Skeletal muscle satellite cell (primary cell): ENCODE measurements around the gene MESP1.

Experiments
- H3K27me3 ChIP-seq: 2 replicates; pipeline ENCODE4 v1.7.0; 2013; ENCODE audit warnings: low read length; ENCODE audit not compliant: control insufficient read depth, insufficient read depth
- H3K36me3 ChIP-seq: 2 replicates; pipeline ENCODE4 v1.7.0; 2013; ENCODE audit warnings: mild to moderate bottlenecking, control low read depth, low read length; ENCODE audit not compliant: insufficient read depth
- H3K4me1 ChIP-seq: 2 replicates; pipeline ENCODE4 v1.7.0; 2013; ENCODE audit warnings: low read length; ENCODE audit not compliant: control insufficient read depth, insufficient read depth
- H3K4me2 ChIP-seq: 2 replicates; pipeline ENCODE4 v1.7.0; 2013; ENCODE audit warnings: mild to moderate bottlenecking, low read length
- H3K4me3 ChIP-seq: 2 replicates; pipeline ENCODE4 v1.7.0; 2013; ENCODE audit warnings: low read length
- H3K9ac ChIP-seq: 2 replicates; pipeline ENCODE4 v1.7.0; 2013; ENCODE audit warnings: mild to moderate bottlenecking, low read depth, low read length, moderate library complexity
- H3K9me3 ChIP-seq: replicated peaks from 2 replicates; pipeline ENCODE4 v1.7.0; 2013; ENCODE audit warnings: mild to moderate bottlenecking, control low read depth, low read length

The MESP1 gene

GRCh38 chr15:89766357-89767311 lies 15.6 kb upstream of the MESP1 start:
- Histone ChIP-seq H3K4me3 (no peak overlapping the region), H3K9ac (no peak overlapping the region), H3K4me1 (peaks cover 13% of the 10 kb centered on the region)

GRCh38 chr15:89765694-89766093 lies 14.6 kb upstream of the MESP1 start:
- no peak overlapping the region for H3K9ac ChIP-seq
- H3K4me3 ChIP-seq, result no peak overlapping the region
- H3K9me3 ChIP-seq, result no peaks in the 10 kb centered on the region
- H3K27me3 ChIP-seq, result no peaks in the 10 kb centered on the region
- peaks cover 10% of the 10 kb centered on the region for H3K4me1 ChIP-seq
- no peaks in the 10 kb centered on the region for H3K36me3 ChIP-seq
- H3K4me2 ChIP-seq, result no peak overlapping the region

More at GRCh38 chr15:89766357-89767311, 15.6 kb upstream of the MESP1 start:
- no peaks in the 10 kb centered on the region for H3K9me3 ChIP-seq
- no peak overlapping the region for H3K4me2 ChIP-seq
- H3K27me3 ChIP-seq, result no peaks in the 10 kb centered on the region
- H3K36me3 ChIP-seq, result no peaks in the 10 kb centered on the region

- no peaks in the 10 kb centered on the region for H3K4me1 ChIP-seq
- no peak overlapping the region for H3K4me3 ChIP-seq
- H3K9ac ChIP-seq, result no peak overlapping the region
- no peaks in the 10 kb centered on the region for H3K9me3 ChIP-seq
- no peak overlapping the region for H3K4me2 ChIP-seq
- peaks cover 3% of the 10 kb centered on the region for H3K27me3 ChIP-seq
- H3K36me3 ChIP-seq, result no peaks in the 10 kb centered on the region
Observed at GRCh38 chr15:89761929-89762328, 10.9 kb upstream of the MESP1 start.

GRCh38 chr15:89761009-89761831 lies 10.2 kb upstream of the MESP1 start:
- H3K36me3 ChIP-seq, result no peaks in the 10 kb centered on the region
- no peak overlapping the region for H3K4me3 ChIP-seq
- H3K27me3 ChIP-seq, result peaks cover 3% of the 10 kb centered on the region
- H3K4me2 ChIP-seq, result no peak overlapping the region
- no peaks in the 10 kb centered on the region for H3K9me3 ChIP-seq
- H3K4me1 ChIP-seq, result no peaks in the 10 kb centered on the region
- H3K9ac ChIP-seq, result no peak overlapping the region

GRCh38 chr15:89760303-89761008 lies 9.4 kb upstream of the MESP1 start:
- no peak overlapping the region for H3K4me2 ChIP-seq
- H3K4me3 ChIP-seq, result no peak overlapping the region
- no peaks in the 10 kb centered on the region for H3K36me3 ChIP-seq
- H3K27me3 ChIP-seq, result peaks cover 3% of the 10 kb centered on the region
- H3K9ac ChIP-seq, result no peak overlapping the region
- no peaks in the 10 kb centered on the region for H3K9me3 ChIP-seq
- no peaks in the 10 kb centered on the region for H3K4me1 ChIP-seq

- Histone ChIP-seq H3K36me3 (no peaks in the 10 kb centered on the region), H3K27me3 (peaks cover 3% of the 10 kb centered on the region), H3K9ac (no peak overlapping the region), H3K4me3 (no peak overlapping the region), H3K9me3 (no peaks in the 10 kb centered on the region), H3K4me2 (no peak overlapping the region), H3K4me1 (no peaks in the 10 kb centered on the region)
Observed at GRCh38 chr15:89759835-89760234, 8.8 kb upstream of the MESP1 start.

GRCh38 chr15:89758981-89759380 lies 7.9 kb upstream of the MESP1 start:
- Histone ChIP-seq H3K36me3 (no peaks in the 10 kb centered on the region), H3K27me3 (peaks cover 3% of the 10 kb centered on the region)

GRCh38 chr15:89758283-89758682 lies 7.2 kb upstream of the MESP1 start:
- Histone ChIP-seq H3K36me3 (no peaks in the 10 kb centered on the region), H3K4me3 (no peak overlapping the region), H3K9ac (no peak overlapping the region), H3K27me3 (peaks cover 3% of the 10 kb centered on the region), H3K4me1 (no peaks in the 10 kb centered on the region), H3K4me2 (no peak overlapping the region), H3K9me3 (no peaks in the 10 kb centered on the region)

More at GRCh38 chr15:89758981-89759380, 7.9 kb upstream of the MESP1 start:
- Histone ChIP-seq H3K4me1 (no peaks in the 10 kb centered on the region), H3K4me2 (no peak overlapping the region), H3K9ac (no peak overlapping the region), H3K4me3 (no peak overlapping the region), H3K9me3 (no peaks in the 10 kb centered on the region)

GRCh38 chr15:89756897-89757296 lies 5.8 kb upstream of the MESP1 start:
- Histone ChIP-seq H3K9me3 (no peaks in the 10 kb centered on the region), H3K9ac (no peak overlapping the region), H3K4me2 (no peak overlapping the region), H3K27me3 (peaks cover 3% of the 10 kb centered on the region), H3K4me1 (no peaks in the 10 kb centered on the region), H3K4me3 (no peak overlapping the region), H3K36me3 (no peaks in the 10 kb centered on the region)

- H3K4me1 ChIP-seq, result no peaks in the 10 kb centered on the region
- no peak overlapping the region for H3K4me2 ChIP-seq
- no peak overlapping the region for H3K4me3 ChIP-seq
- no peaks in the 10 kb centered on the region for H3K36me3 ChIP-seq
- H3K27me3 ChIP-seq, result peaks cover 3% of the 10 kb centered on the region
- H3K9ac ChIP-seq, result no peak overlapping the region
- no peaks in the 10 kb centered on the region for H3K9me3 ChIP-seq
Observed at GRCh38 chr15:89755701-89756100, 4.7 kb upstream of the MESP1 start.
